H1 (cell line): Measurements from ENCODE around the gene GFOD1. TPM values are rescaled to one million over a fixed set of nuclear protein-coding genes. Genes with fewer than 3 reads are reported as not detected.

Source experiments
- CTCF ChIA-PET: fragments of 300-600 bp; sonication (Branson Sonifier 250); formaldehyde crosslinking; loops from one replicate; lab custom pipeline; 2021; ENCODE audit not compliant: partially characterized antibody; lab: Charles Lee
- POLR2A ChIA-PET: fragments of 300-600 bp; sonication (Branson Sonifier 250); formaldehyde crosslinking; loops from one replicate; lab custom pipeline; 2021; ENCODE audit warnings: inconsistent platforms; ENCODE audit not compliant: partially characterized antibody; lab: Charles Lee
- DNase-seq, 2 experiments: peaks; one replicate each; pipeline versions ENCODE4 v3.0.0 to v3.0.0-alpha.2; 2010 to 2022; ENCODE audit warnings: low spot score in 2 of 2, low read depth in 1 of 2, mixed read lengths in 1 of 2
- FAIRE-seq: peaks from 2 replicates; lab custom pipeline; 2011; peaks lifted over from hg19 to GRCh38; lab: Jason Lieb, UNC
- H2AFZ ChIP-seq: 2 replicates; pipeline ENCODE4 v1.8.1; 2012; ENCODE audit warnings: low read length, inconsistent platforms
- H2AK5ac ChIP-seq: 2 replicates; pipeline ENCODE4 v1.6.1; 2013; ENCODE audit warnings: low read depth, low read length
- H2BK120ac ChIP-seq: replicated peaks from 2 replicates; pipeline ENCODE3; 2013; ENCODE audit warnings: low read depth, low read length, inconsistent platforms
- H2BK12ac ChIP-seq: 2 replicates; pipeline ENCODE4 v1.6.1; 2013; ENCODE audit warnings: low read depth, low read length
- H2BK15ac ChIP-seq: 2 replicates; pipeline ENCODE4 v1.6.1; 2013; ENCODE audit warnings: low read length
- H2BK20ac ChIP-seq: 2 replicates; pipeline ENCODE4 v1.6.1; 2013; ENCODE audit warnings: low read length
- H2BK5ac ChIP-seq: 2 replicates; pipeline ENCODE4 v1.6.1; 2013; ENCODE audit warnings: low read depth, low read length
- H3K14ac ChIP-seq: 2 replicates; pipeline ENCODE4 v1.6.1; 2013; ENCODE audit warnings: inconsistent platforms; ENCODE audit not compliant: insufficient read length
- H3K18ac ChIP-seq: 2 replicates; pipeline ENCODE4 v1.6.1; 2013; ENCODE audit warnings: low read length; ENCODE audit errors: extremely low read depth
- H3K23ac ChIP-seq: 2 replicates; pipeline ENCODE4 v1.6.1; 2013; ENCODE audit warnings: inconsistent platforms; ENCODE audit not compliant: insufficient read length
- H3K23me2 ChIP-seq: 2 replicates; pipeline ENCODE4 v1.6.1; 2013; ENCODE audit warnings: low read depth, low read length
- H3K27ac ChIP-seq: 2 replicates; pipeline ENCODE4 v1.6.1; 2011; ENCODE audit warnings: low read depth, low read length, inconsistent platforms
- H3K27me3 ChIP-seq, 4 experiments: replicated peaks in 1 of 4; 1 replicate in 1 of 4; 2 replicates in 3 of 4; pipeline versions ENCODE4 v1.6.1 to v1.8.1; 2011 to 2013; ENCODE audit warnings: low read length in 3 of 4, mild to moderate bottlenecking in 3 of 4, inconsistent platforms in 2 of 4, mixed read lengths in 2 of 4, moderate library complexity in 1 of 4; ENCODE audit not compliant: control insufficient read depth in 3 of 4, insufficient read depth in 3 of 4; ENCODE audit errors: extremely low read depth in 1 of 4
- H3K36me3 ChIP-seq, 4 experiments: 2 replicates each; pipeline versions ENCODE4 v1.6.1 to v1.8.1; 2011 to 2013; ENCODE audit warnings: mild to moderate bottlenecking in 4 of 4, low read length in 3 of 4, moderate library complexity in 2 of 4, control low read depth in 1 of 4, inconsistent platforms in 1 of 4; ENCODE audit not compliant: insufficient read depth in 4 of 4, control insufficient read depth in 2 of 4
- H3K4ac ChIP-seq: replicated peaks from 2 replicates; pipeline ENCODE3; 2013; ENCODE audit warnings: low read length, low read depth, mixed read lengths, inconsistent platforms; ENCODE audit not compliant: insufficient read length
- H3K4me1 ChIP-seq, 4 experiments: replicated peaks in 1 of 4; 1 replicate in 1 of 4; 2 replicates in 3 of 4; pipeline versions ENCODE4 v1.6.1 to v1.8.1; 2011 to 2013; ENCODE audit warnings: low read length in 3 of 4, inconsistent platforms in 2 of 4, mixed read lengths in 1 of 4; ENCODE audit not compliant: insufficient read depth in 4 of 4, control insufficient read depth in 3 of 4
- H3K4me2 ChIP-seq, 2 experiments: 2 replicates each; pipeline versions ENCODE4 v1.6.1 to v1.8.1; 2011 to 2013; ENCODE audit warnings: low read depth in 2 of 2, low read length in 2 of 2, control low read depth in 1 of 2, inconsistent platforms in 1 of 2, mild to moderate bottlenecking in 1 of 2; ENCODE audit not compliant: insufficient read depth in 1 of 2
- H3K4me3 ChIP-seq, 4 experiments: fragments of 200-600, 300-600 bp in 1 of 4; sonication (generic), shearing (Covaris generic), sonication (Bioruptor Twin) in 1 of 4; 2 replicates each; pipeline versions ENCODE4 v1.5.1 to v1.8.1; 2011 to 2016; ENCODE audit warnings: low read length in 4 of 4, low read depth in 3 of 4, control low read depth in 2 of 4, inconsistent platforms in 2 of 4, mild to moderate bottlenecking in 2 of 4, mixed read lengths in 1 of 4, moderate library complexity in 1 of 4; ENCODE audit not compliant: insufficient read depth in 2 of 4; ENCODE audit errors: extremely low read depth in 1 of 4
- H3K56ac ChIP-seq: replicated peaks from 2 replicates; pipeline ENCODE3; 2013; ENCODE audit warnings: low read depth, mild to moderate bottlenecking, mixed read lengths, low read length, inconsistent platforms; ENCODE audit not compliant: insufficient read length
- H3K79me1 ChIP-seq: 2 replicates; pipeline ENCODE4 v1.6.1; 2013; ENCODE audit warnings: low read depth, low read length, control low read depth
- H3K79me2 ChIP-seq, 2 experiments: 2 replicates each; pipeline versions ENCODE4 v1.6.1 to v1.8.1; 2012 to 2013; ENCODE audit warnings: low read length in 2 of 2, mild to moderate bottlenecking in 2 of 2, inconsistent platforms in 1 of 2; ENCODE audit not compliant: insufficient read depth in 2 of 2, control insufficient read depth in 1 of 2
- H3K9ac ChIP-seq, 4 experiments: replicated peaks in 1 of 4; 1 replicate in 1 of 4; 2 replicates in 3 of 4; pipeline versions ENCODE4 v1.6.1 to v1.8.1; 2011 to 2013; ENCODE audit warnings: low read depth in 3 of 4, low read length in 3 of 4, control low read depth in 2 of 4, mild to moderate bottlenecking in 2 of 4, moderate library complexity in 2 of 4, inconsistent platforms in 1 of 4; ENCODE audit errors: extremely low read depth in 1 of 4
- H3K9me3 ChIP-seq, 2 experiments: 2 replicates each; pipeline versions ENCODE4 v1.6.1 to v1.8.1; 2012 to 2013; ENCODE audit warnings: mild to moderate bottlenecking in 2 of 2, moderate library complexity in 2 of 2, control low read depth in 1 of 2, inconsistent platforms in 1 of 2, low read depth in 1 of 2, low read length in 1 of 2, mixed read lengths in 1 of 2; ENCODE audit not compliant: insufficient read depth in 2 of 2
- H4K20me1 ChIP-seq, 2 experiments: replicated peaks in 1 of 2; 2 replicates each; pipeline versions ENCODE3 to v1.8.1; 2011 to 2013; ENCODE audit warnings: inconsistent platforms in 2 of 2, low read length in 2 of 2, mild to moderate bottlenecking in 1 of 2; ENCODE audit not compliant: insufficient read depth in 2 of 2, control insufficient read depth in 1 of 2
- H4K5ac ChIP-seq: 2 replicates; pipeline ENCODE4 v1.6.1; 2013; ENCODE audit warnings: low read length, low read depth, mixed read lengths, inconsistent platforms; ENCODE audit not compliant: insufficient read length
- H4K8ac ChIP-seq: 2 replicates; pipeline ENCODE4 v1.8.0; 2013; ENCODE audit warnings: mild to moderate bottlenecking, moderate library complexity, low read length, inconsistent platforms; ENCODE audit not compliant: insufficient read depth; ENCODE audit errors: extremely low read depth
- H4K91ac ChIP-seq: replicated peaks from 2 replicates; pipeline ENCODE3; 2013; ENCODE audit warnings: low read length, mixed read lengths, inconsistent platforms; ENCODE audit not compliant: insufficient read length
- FOSL1 ChIP-seq: IDR thresholded peaks from 2 replicates; pipeline ENCODE4 v1.6.1; 2011; ENCODE audit warnings: mild to moderate bottlenecking, low read depth, low read length, moderate library complexity; ENCODE audit not compliant: insufficient read depth
- GTF2F1 ChIP-seq: IDR thresholded peaks from 2 replicates; pipeline ENCODE4 v1.6.1; 2012; ENCODE audit warnings: low read depth, low read length, improper control_type of control experiment, borderline replicate concordance
- MAX ChIP-seq: IDR thresholded peaks from 2 replicates; pipeline ENCODE4 v1.6.1; 2012; ENCODE audit warnings: inconsistent platforms
- RAD21 ChIP-seq, 2 experiments: IDR thresholded peaks in 1 of 2; conservative IDR thresholded peaks in 1 of 2; 2 replicates each; pipeline ENCODE4 v1.6.1; 2011; ENCODE audit warnings: low read depth in 2 of 2, low read length in 2 of 2, improper control_type of control experiment in 1 of 2, inconsistent platforms in 1 of 2, mild to moderate bottlenecking in 1 of 2, moderate library complexity in 1 of 2
- RFX5 ChIP-seq: IDR thresholded peaks from 2 replicates; pipeline ENCODE4 v1.6.1; 2011; ENCODE audit warnings: low read depth, low read length, improper control_type of control experiment, borderline replicate concordance
- SUZ12 ChIP-seq: fragments of 200-600 bp; sonication (generic); IDR thresholded peaks from 2 replicates; pipeline ENCODE4 v1.6.1; 2012; ENCODE audit warnings: mild to moderate bottlenecking, inconsistent platforms, low read length, moderate library complexity, mixed read lengths
- WGBS, 2 experiments: shearing (Covaris generic) in 1 of 2; methylation state at CpG; one replicate each; pipeline versions ENCODE4 v1.1.6 to v1.1.7; 2013 to 2015; ENCODE audit warnings: low lambda C conversion rate in 2 of 2, mixed read lengths in 2 of 2, inconsistent platforms in 1 of 2, low coverage in 1 of 2, missing lambda C conversion rate in 1 of 2; ENCODE audit not compliant: insufficient replicate concordance in 2 of 2, insufficient coverage in 1 of 2, insufficient read length in 1 of 2; ENCODE audit errors: extremely low coverage in 1 of 2, missing lambda C conversion rate in 1 of 2; 5-methylcytosine and 5-hydroxymethylcytosine counted together
- polyA plus RNA-seq, 7 experiments: library from polyadenylated mRNA; depleted of rRNA in 3 of 7; stranded (reverse) in 5 of 7; unstranded in 2 of 7; fragments of >200 nt in 5 of 7; fragments of 200-250 nt in 2 of 7; gene quantifications; 1 replicate in 5 of 7; 2 replicates in 1 of 7; 4 replicates in 1 of 7; pipeline versions ENCODE4 v1.2.1 to v1.2.3, GENCODE V29; 2011 to 2013; ENCODE audit warnings: missing spikeins in 2 of 7, mixed read lengths in 2 of 7
- total RNA-seq: library from RNA; stranded (reverse); fragmentation: NEBNext Ultra II Directional; extraction: Animal tissue kit (Norgen Biotek cat#: 25700); gene quantifications from 2 replicates; pipeline ENCODE4 v1.2.1, GENCODE V29; 2021
- TF ChIP-seq, protein P1 (sequence below), 3 experiments: IDR thresholded peaks; 1 replicate in 2 of 3; 2 replicates in 1 of 3; pipeline versions ENCODE4 v1.5.1 to v1.6.1; 2011; ENCODE audit warnings: low read length in 3 of 3, mild to moderate bottlenecking in 3 of 3, inconsistent platforms in 2 of 3, low read depth in 1 of 3, moderate library complexity in 1 of 3; ENCODE audit not compliant: insufficient read depth in 1 of 3; ENCODE audit errors: control extremely low read depth in 1 of 3

The GFOD1 gene
- total and polyA plus RNA-seq, 2 of the 8 experiments (the other 6 are each of a cell fraction or from before 2014, with no cell fraction given) = 2.5 to 8.8 TPM

- Histone ChIP-seq H3K9me3 (no peaks in the 10 kb centered on the region), H4K91ac (no peak overlapping the region), H3K18ac (no peak overlapping the region), H4K5ac (no peak overlapping the region), H2BK15ac (0 out of 2 replicates have a peak overlapping the region, but pooled peaks have one; percentile 18), H3K79me1 (no peaks in the 10 kb centered on the region), H2AFZ (no peak overlapping the region), H3K79me2 (no peaks in the 10 kb centered on the region), H3K4me1 (peaks cover 0 to 5% (median 3%) of the 10 kb centered on the region in 4 experiments; a peak in 3 of 7 replicates), H4K8ac (no peak overlapping the region), H3K36me3 (no peaks in the 10 kb centered on the region), H3K56ac (no peak overlapping the region), H3K23me2 (no peaks in the 10 kb centered on the region), H2BK12ac (no peak overlapping the region; the same call in 1 of the 2 replicates), H3K4me2 (no peak overlapping the region), H2AK5ac (no peak overlapping the region), H3K27ac (no peak overlapping the region), H3K23ac (no peak overlapping the region), H4K20me1 (no peaks in the 10 kb centered on the region), H2BK120ac (no peak overlapping the region), H3K9ac (no peak overlapping the region; a peak in 1 of 7 replicates), H3K14ac (no peak overlapping the region), H2BK20ac (no peak overlapping the region), H2BK5ac (no peak overlapping the region), H3K4me3 (no peak overlapping the region), H3K27me3 (no peaks in the 10 kb centered on the region), H3K4ac (no peak overlapping the region)
- ChIA-PET CTCF (interaction anchor here (0.6 to 3.9 kb wide), 18 partner anchors 13 to 253 kb away, joined by 3 to 21 read pairs (median 4); partner anchors contain the start of gene SIRT5), POLR2A (interaction anchor here (0.7 to 1.5 kb wide), 3 partner anchors 43 to 195 kb away, joined by 3 to 4 read pairs (median 4); partner anchors contain the start of gene SIRT5)
- no peak for DNase-seq
- no peak for FAIRE-seq
- WGBS, 2 experiments = 90% methylated on average over 9 of the region's 9 CpGs; no CpG with 5 or more reads in 1 of the 2 experiments
- TF ChIP-seq MAX (no peak), RFX5 (no peak), GTF2F1 (no peak), RAD21 (IDR thresholded peaks at IDR 0.05 in 1 of 2, conservative IDR thresholded peaks at IDR 0.05 in 1 of 2; ENCODE audit: low read depth in 2 of 2, low read length in 2 of 2) (peak; percentile 23 to 61; a peak in 2 of 4 replicates), SUZ12 (no peak), FOSL1 (no peak)
- TF ChIP-seq, protein P1, sequence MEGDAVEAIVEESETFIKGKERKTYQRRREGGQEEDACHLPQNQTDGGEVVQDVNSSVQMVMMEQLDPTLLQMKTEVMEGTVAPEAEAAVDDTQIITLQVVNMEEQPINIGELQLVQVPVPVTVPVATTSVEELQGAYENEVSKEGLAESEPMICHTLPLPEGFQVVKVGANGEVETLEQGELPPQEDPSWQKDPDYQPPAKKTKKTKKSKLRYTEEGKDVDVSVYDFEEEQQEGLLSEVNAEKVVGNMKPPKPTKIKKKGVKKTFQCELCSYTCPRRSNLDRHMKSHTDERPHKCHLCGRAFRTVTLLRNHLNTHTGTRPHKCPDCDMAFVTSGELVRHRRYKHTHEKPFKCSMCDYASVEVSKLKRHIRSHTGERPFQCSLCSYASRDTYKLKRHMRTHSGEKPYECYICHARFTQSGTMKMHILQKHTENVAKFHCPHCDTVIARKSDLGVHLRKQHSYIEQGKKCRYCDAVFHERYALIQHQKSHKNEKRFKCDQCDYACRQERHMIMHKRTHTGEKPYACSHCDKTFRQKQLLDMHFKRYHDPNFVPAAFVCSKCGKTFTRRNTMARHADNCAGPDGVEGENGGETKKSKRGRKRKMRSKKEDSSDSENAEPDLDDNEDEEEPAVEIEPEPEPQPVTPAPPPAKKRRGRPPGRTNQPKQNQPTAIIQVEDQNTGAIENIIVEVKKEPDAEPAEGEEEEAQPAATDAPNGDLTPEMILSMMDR (IDR thresholded peaks at IDR 0.05; ENCODE audit: control extremely low read depth in 1 of 3, insufficient read depth in 1 of 3, low read depth in 1 of 3, low read length in 3 of 3) = peak; percentile 27 to 36 (median 28); a peak in 3 of 4 replicates
These were observed 108.5 kb downstream of the GFOD1 start for GRCh38 chr6:13378669-13379590.
